HG03025 (cell line): ENCODE measurements around the gene TIMM13.
"Not testable (repeated sequence)": the region's sequence is repeated elsewhere in the genome, so short reads cannot be mapped to it uniquely, and the experiment has no call there.

ENCODE experiments used
- ATAC-seq: cut with Tn5 transposase; IDR thresholded peaks from one replicate; pipeline ENCODE4 v1.9.1; 2021; ENCODE audit warnings: mild to moderate bottlenecking, moderate library complexity; ENCODE audit not compliant: unreplicated experiment, low FRiP score

The TIMM13 gene

GRCh38 chr19:2416321-2417097 lies 10.9 kb downstream of the TIMM13 start:
- ATAC-seq, result no peak

- no peak for ATAC-seq
Measured at GRCh38 chr19:2415973-2416319, 11.4 kb downstream of the TIMM13 start.

- no peak for ATAC-seq
Measured at GRCh38 chr19:2415281-2415972, 12.0 kb downstream of the TIMM13 start.

- ATAC-seq, result no peak
Measured at GRCh38 chr19:2413629-2414028, 13.8 kb downstream of the TIMM13 start.

GRCh38 chr19:2413159-2413558 lies 14.2 kb downstream of the TIMM13 start:
- ATAC-seq, result no peak

- ATAC-seq, result no peak
Measured at GRCh38 chr19:2412449-2412848, 14.9 kb downstream of the TIMM13 start.

GRCh38 chr19:2411709-2412108 lies 15.7 kb downstream of the TIMM13 start:
- ATAC-seq, result no peak

- ATAC-seq, result no peak
Measured at GRCh38 chr19:2410023-2410422, 17.4 kb downstream of the TIMM13 start.

GRCh38 chr19:2409352-2409912 lies 18.0 kb downstream of the TIMM13 start:
- no peak for ATAC-seq

- no peak for ATAC-seq
Measured at GRCh38 chr19:2408247-2408646, 19.1 kb downstream of the TIMM13 start.

GRCh38 chr19:2399582-2399981 lies 27.8 kb downstream of the TIMM13 start:
- ATAC-seq, result no peak

- no peak for ATAC-seq
Measured at GRCh38 chr19:2398735-2399305, 28.6 kb downstream of the TIMM13 start.

- ATAC-seq, result not testable (repeated sequence)
Measured at GRCh38 chr19:2397173-2397572, 30.2 kb downstream of the TIMM13 start.

GRCh38 chr19:2395293-2395829 lies 32.0 kb downstream of the TIMM13 start:
- not testable (repeated sequence) for ATAC-seq

GRCh38 chr19:2394442-2395292 lies 32.7 kb downstream of the TIMM13 start:
- no peak for ATAC-seq

- no peak for ATAC-seq
Measured at GRCh38 chr19:2394054-2394441, 33.3 kb downstream of the TIMM13 start.

- ATAC-seq, result not testable (repeated sequence)
Measured at GRCh38 chr19:2392899-2393298, 34.5 kb downstream of the TIMM13 start.

GRCh38 chr19:2392366-2392765 lies 35.0 kb downstream of the TIMM13 start:
- no peak for ATAC-seq

- no peak for ATAC-seq
Measured at GRCh38 chr19:2391118-2391725, 36.2 kb downstream of the TIMM13 start.

GRCh38 chr19:2389594-2389993 lies 37.8 kb downstream of the TIMM13 start:
- ATAC-seq, result no peak
